H1 (cell line): ENCODE measurements around the gene GATA1. TPM values are rescaled to one million over a fixed set of nuclear protein-coding genes. Genes with fewer than 3 reads are reported as not detected.

Source experiments
- CTCF ChIA-PET: fragments of 300-600 bp; sonication (Branson Sonifier 250); formaldehyde crosslinking; loops from one replicate; lab custom pipeline; 2021; ENCODE audit not compliant: partially characterized antibody; lab: Charles Lee
- POLR2A ChIA-PET: fragments of 300-600 bp; sonication (Branson Sonifier 250); formaldehyde crosslinking; loops from one replicate; lab custom pipeline; 2021; ENCODE audit warnings: inconsistent platforms; ENCODE audit not compliant: partially characterized antibody; lab: Charles Lee
- DNase-seq, 2 experiments: peaks; one replicate each; pipeline versions ENCODE4 v3.0.0 to v3.0.0-alpha.2; 2010 to 2022; ENCODE audit warnings: low spot score in 2 of 2, low read depth in 1 of 2, mixed read lengths in 1 of 2
- FAIRE-seq: peaks from 2 replicates; lab custom pipeline; 2011; peaks lifted over from hg19 to GRCh38; lab: Jason Lieb, UNC
- H2AFZ ChIP-seq: 2 replicates; pipeline ENCODE4 v1.8.1; 2012; ENCODE audit warnings: low read length, inconsistent platforms
- H2AK5ac ChIP-seq: 2 replicates; pipeline ENCODE4 v1.6.1; 2013; ENCODE audit warnings: low read depth, low read length
- H2BK120ac ChIP-seq: replicated peaks from 2 replicates; pipeline ENCODE3; 2013; ENCODE audit warnings: low read depth, low read length, inconsistent platforms
- H2BK12ac ChIP-seq: 2 replicates; pipeline ENCODE4 v1.6.1; 2013; ENCODE audit warnings: low read depth, low read length
- H2BK15ac ChIP-seq: 2 replicates; pipeline ENCODE4 v1.6.1; 2013; ENCODE audit warnings: low read length
- H2BK20ac ChIP-seq: 2 replicates; pipeline ENCODE4 v1.6.1; 2013; ENCODE audit warnings: low read length
- H2BK5ac ChIP-seq: 2 replicates; pipeline ENCODE4 v1.6.1; 2013; ENCODE audit warnings: low read depth, low read length
- H3K14ac ChIP-seq: 2 replicates; pipeline ENCODE4 v1.6.1; 2013; ENCODE audit warnings: inconsistent platforms; ENCODE audit not compliant: insufficient read length
- H3K18ac ChIP-seq: 2 replicates; pipeline ENCODE4 v1.6.1; 2013; ENCODE audit warnings: low read length; ENCODE audit errors: extremely low read depth
- H3K23ac ChIP-seq: 2 replicates; pipeline ENCODE4 v1.6.1; 2013; ENCODE audit warnings: inconsistent platforms; ENCODE audit not compliant: insufficient read length
- H3K23me2 ChIP-seq: 2 replicates; pipeline ENCODE4 v1.6.1; 2013; ENCODE audit warnings: low read depth, low read length
- H3K27ac ChIP-seq: 2 replicates; pipeline ENCODE4 v1.6.1; 2011; ENCODE audit warnings: low read depth, low read length, inconsistent platforms
- H3K27me3 ChIP-seq, 4 experiments: replicated peaks in 1 of 4; 1 replicate in 1 of 4; 2 replicates in 3 of 4; pipeline versions ENCODE4 v1.6.1 to v1.8.1; 2011 to 2013; ENCODE audit warnings: low read length in 3 of 4, mild to moderate bottlenecking in 3 of 4, inconsistent platforms in 2 of 4, mixed read lengths in 2 of 4, moderate library complexity in 1 of 4; ENCODE audit not compliant: control insufficient read depth in 3 of 4, insufficient read depth in 3 of 4; ENCODE audit errors: extremely low read depth in 1 of 4
- H3K36me3 ChIP-seq, 4 experiments: 2 replicates each; pipeline versions ENCODE4 v1.6.1 to v1.8.1; 2011 to 2013; ENCODE audit warnings: mild to moderate bottlenecking in 4 of 4, low read length in 3 of 4, moderate library complexity in 2 of 4, control low read depth in 1 of 4, inconsistent platforms in 1 of 4; ENCODE audit not compliant: insufficient read depth in 4 of 4, control insufficient read depth in 2 of 4
- H3K4ac ChIP-seq: replicated peaks from 2 replicates; pipeline ENCODE3; 2013; ENCODE audit warnings: low read length, low read depth, mixed read lengths, inconsistent platforms; ENCODE audit not compliant: insufficient read length
- H3K4me1 ChIP-seq, 4 experiments: replicated peaks in 1 of 4; 1 replicate in 1 of 4; 2 replicates in 3 of 4; pipeline versions ENCODE4 v1.6.1 to v1.8.1; 2011 to 2013; ENCODE audit warnings: low read length in 3 of 4, inconsistent platforms in 2 of 4, mixed read lengths in 1 of 4; ENCODE audit not compliant: insufficient read depth in 4 of 4, control insufficient read depth in 3 of 4
- H3K4me2 ChIP-seq, 2 experiments: 2 replicates each; pipeline versions ENCODE4 v1.6.1 to v1.8.1; 2011 to 2013; ENCODE audit warnings: low read depth in 2 of 2, low read length in 2 of 2, control low read depth in 1 of 2, inconsistent platforms in 1 of 2, mild to moderate bottlenecking in 1 of 2; ENCODE audit not compliant: insufficient read depth in 1 of 2
- H3K4me3 ChIP-seq, 4 experiments: fragments of 200-600, 300-600 bp in 1 of 4; sonication (generic), shearing (Covaris generic), sonication (Bioruptor Twin) in 1 of 4; 2 replicates each; pipeline versions ENCODE4 v1.5.1 to v1.8.1; 2011 to 2016; ENCODE audit warnings: low read length in 4 of 4, low read depth in 3 of 4, control low read depth in 2 of 4, inconsistent platforms in 2 of 4, mild to moderate bottlenecking in 2 of 4, mixed read lengths in 1 of 4, moderate library complexity in 1 of 4; ENCODE audit not compliant: insufficient read depth in 2 of 4; ENCODE audit errors: extremely low read depth in 1 of 4
- H3K56ac ChIP-seq: replicated peaks from 2 replicates; pipeline ENCODE3; 2013; ENCODE audit warnings: low read depth, mild to moderate bottlenecking, mixed read lengths, low read length, inconsistent platforms; ENCODE audit not compliant: insufficient read length
- H3K79me1 ChIP-seq: 2 replicates; pipeline ENCODE4 v1.6.1; 2013; ENCODE audit warnings: low read depth, low read length, control low read depth
- H3K79me2 ChIP-seq, 2 experiments: 2 replicates each; pipeline versions ENCODE4 v1.6.1 to v1.8.1; 2012 to 2013; ENCODE audit warnings: low read length in 2 of 2, mild to moderate bottlenecking in 2 of 2, inconsistent platforms in 1 of 2; ENCODE audit not compliant: insufficient read depth in 2 of 2, control insufficient read depth in 1 of 2
- H3K9ac ChIP-seq, 4 experiments: replicated peaks in 1 of 4; 1 replicate in 1 of 4; 2 replicates in 3 of 4; pipeline versions ENCODE4 v1.6.1 to v1.8.1; 2011 to 2013; ENCODE audit warnings: low read depth in 3 of 4, low read length in 3 of 4, control low read depth in 2 of 4, mild to moderate bottlenecking in 2 of 4, moderate library complexity in 2 of 4, inconsistent platforms in 1 of 4; ENCODE audit errors: extremely low read depth in 1 of 4
- H3K9me3 ChIP-seq, 2 experiments: 2 replicates each; pipeline versions ENCODE4 v1.6.1 to v1.8.1; 2012 to 2013; ENCODE audit warnings: mild to moderate bottlenecking in 2 of 2, moderate library complexity in 2 of 2, control low read depth in 1 of 2, inconsistent platforms in 1 of 2, low read depth in 1 of 2, low read length in 1 of 2, mixed read lengths in 1 of 2; ENCODE audit not compliant: insufficient read depth in 2 of 2
- H4K20me1 ChIP-seq, 2 experiments: replicated peaks in 1 of 2; 2 replicates each; pipeline versions ENCODE3 to v1.8.1; 2011 to 2013; ENCODE audit warnings: inconsistent platforms in 2 of 2, low read length in 2 of 2, mild to moderate bottlenecking in 1 of 2; ENCODE audit not compliant: insufficient read depth in 2 of 2, control insufficient read depth in 1 of 2
- H4K5ac ChIP-seq: 2 replicates; pipeline ENCODE4 v1.6.1; 2013; ENCODE audit warnings: low read length, low read depth, mixed read lengths, inconsistent platforms; ENCODE audit not compliant: insufficient read length
- H4K8ac ChIP-seq: 2 replicates; pipeline ENCODE4 v1.8.0; 2013; ENCODE audit warnings: mild to moderate bottlenecking, moderate library complexity, low read length, inconsistent platforms; ENCODE audit not compliant: insufficient read depth; ENCODE audit errors: extremely low read depth
- H4K91ac ChIP-seq: replicated peaks from 2 replicates; pipeline ENCODE3; 2013; ENCODE audit warnings: low read length, mixed read lengths, inconsistent platforms; ENCODE audit not compliant: insufficient read length
- CHD2 ChIP-seq: IDR thresholded peaks from 2 replicates; pipeline ENCODE4 v1.6.1; 2012; ENCODE audit warnings: low read length, improper control_type of control experiment
- CREB1 ChIP-seq: IDR thresholded peaks from 2 replicates; pipeline ENCODE4 v1.6.1; 2012; ENCODE audit warnings: inconsistent platforms
- EGR1 ChIP-seq: IDR thresholded peaks from 2 replicates; pipeline ENCODE4 v1.6.1; 2011; ENCODE audit warnings: low read depth, low read length, borderline replicate concordance
- KDM1A ChIP-seq: fragments of 200-600, 300-600 bp; sonication (generic); IDR thresholded peaks from 2 replicates; pipeline ENCODE4 v1.7.1; 2016; ENCODE audit warnings: mild to moderate bottlenecking, low read length, borderline replicate concordance
- NRF1 ChIP-seq: IDR thresholded peaks from 2 replicates; pipeline ENCODE4 v1.6.1; 2011; ENCODE audit warnings: mild to moderate bottlenecking, low read depth, low read length, improper control_type of control experiment
- PHF8 ChIP-seq: fragments of 200-600 bp; sonication (generic); conservative IDR thresholded peaks from 2 replicates; pipeline ENCODE4 v1.7.1; 2012; ENCODE audit warnings: low read depth, mild to moderate bottlenecking, inconsistent platforms, low read length, moderate library complexity
- RBBP5 ChIP-seq: IDR thresholded peaks from 2 replicates; pipeline ENCODE4 v1.7.1; 2012; ENCODE audit warnings: low read depth, mild to moderate bottlenecking, inconsistent platforms, low read length, moderate library complexity, borderline replicate concordance
- RXRA ChIP-seq: IDR thresholded peaks from 2 replicates; pipeline ENCODE4 v1.6.1; 2011; ENCODE audit warnings: low read depth, mild to moderate bottlenecking, low read length, moderate library complexity; ENCODE audit not compliant: insufficient read depth
- SRF ChIP-seq: IDR thresholded peaks from 2 replicates; pipeline ENCODE4 v1.6.1; 2011; ENCODE audit warnings: mild to moderate bottlenecking, low read depth, low read length, moderate library complexity
- TEAD4 ChIP-seq: IDR thresholded peaks from 2 replicates; pipeline ENCODE4 v1.6.1; 2012; ENCODE audit warnings: low read depth, low read length, inconsistent platforms, mixed read lengths
- WGBS, 2 experiments: shearing (Covaris generic) in 1 of 2; methylation state at CpG; one replicate each; pipeline versions ENCODE4 v1.1.6 to v1.1.7; 2013 to 2015; ENCODE audit warnings: low lambda C conversion rate in 2 of 2, mixed read lengths in 2 of 2, inconsistent platforms in 1 of 2, low coverage in 1 of 2, missing lambda C conversion rate in 1 of 2; ENCODE audit not compliant: insufficient replicate concordance in 2 of 2, insufficient coverage in 1 of 2, insufficient read length in 1 of 2; ENCODE audit errors: extremely low coverage in 1 of 2, missing lambda C conversion rate in 1 of 2; 5-methylcytosine and 5-hydroxymethylcytosine counted together
- polyA plus RNA-seq, 7 experiments: library from polyadenylated mRNA; depleted of rRNA in 3 of 7; stranded (reverse) in 5 of 7; unstranded in 2 of 7; fragments of >200 nt in 5 of 7; fragments of 200-250 nt in 2 of 7; gene quantifications; 1 replicate in 5 of 7; 2 replicates in 1 of 7; 4 replicates in 1 of 7; pipeline versions ENCODE4 v1.2.1 to v1.2.3, GENCODE V29; 2011 to 2013; ENCODE audit warnings: missing spikeins in 2 of 7, mixed read lengths in 2 of 7
- total RNA-seq: library from RNA; stranded (reverse); fragmentation: NEBNext Ultra II Directional; extraction: Animal tissue kit (Norgen Biotek cat#: 25700); gene quantifications from 2 replicates; pipeline ENCODE4 v1.2.1, GENCODE V29; 2021
- TF ChIP-seq, protein P1 (sequence below): IDR thresholded peaks from 2 replicates; pipeline ENCODE4 v1.6.1; 2011; ENCODE audit warnings: low read length, improper control_type of control experiment

Gene GATA1
- total and polyA plus RNA-seq, 2 of the 8 experiments (the other 6 are each of a cell fraction or from before 2014, with no cell fraction given), result 0.05 TPM; not detected in 1

- ChIA-PET POLR2A (interaction anchor here (1.0 to 2.2 kb wide), 2 partner anchors 9 to 12 kb away, joined by 4 to 8 read pairs; partner anchors contain the start of gene ERAS), CTCF (no interaction called here)
- no peak overlapping the region for H3K4me2 ChIP-seq
- no peaks in the 10 kb centered on the region for H3K4me1 ChIP-seq
- H2BK15ac ChIP-seq, result no peak overlapping the region
- H3K14ac ChIP-seq, result no peak overlapping the region
- no peaks in the 10 kb centered on the region for H3K9me3 ChIP-seq
- no peak overlapping the region for H4K8ac ChIP-seq
- no peak overlapping the region for H2AK5ac ChIP-seq
- no peak overlapping the region for H2AFZ ChIP-seq
- H3K4ac ChIP-seq, result no peak overlapping the region
- H3K9ac ChIP-seq, result no peak overlapping the region
- no peak overlapping the region for H3K23ac ChIP-seq
- DNase-seq (no peak), FAIRE-seq (no peak)
- H4K20me1 ChIP-seq, result peaks cover 0 to 2% of the 10 kb centered on the region in 2 experiments
- 0 out of 8 replicates have a peak, but pooled peaks cover 0 to 3% (median 0%) of the 10 kb centered on the region in 4 experiments for H3K36me3 ChIP-seq
- no peaks in the 10 kb centered on the region for H3K23me2 ChIP-seq
- no peak overlapping the region for H4K91ac ChIP-seq
- H2BK120ac ChIP-seq, result no peak overlapping the region
- WGBS, 2 experiments, result 89% methylated on average over 3 of the region's 8 CpGs; no CpG with 5 or more reads in 1 of the 2 experiments
- no peak overlapping the region for H4K5ac ChIP-seq
- TF ChIP-seq NRF1, result no peak
- TF ChIP-seq CREB1, result no peak
- no peak for TF ChIP-seq RXRA
- no peak for TF ChIP-seq RBBP5
- no peak for TF ChIP-seq CHD2
- no peak for TF ChIP-seq KDM1A
- no peak for TF ChIP-seq EGR1
- no peak for TF ChIP-seq PHF8
- TF ChIP-seq TEAD4, result no peak
- no peak for TF ChIP-seq SRF
- TF ChIP-seq, protein P1, sequence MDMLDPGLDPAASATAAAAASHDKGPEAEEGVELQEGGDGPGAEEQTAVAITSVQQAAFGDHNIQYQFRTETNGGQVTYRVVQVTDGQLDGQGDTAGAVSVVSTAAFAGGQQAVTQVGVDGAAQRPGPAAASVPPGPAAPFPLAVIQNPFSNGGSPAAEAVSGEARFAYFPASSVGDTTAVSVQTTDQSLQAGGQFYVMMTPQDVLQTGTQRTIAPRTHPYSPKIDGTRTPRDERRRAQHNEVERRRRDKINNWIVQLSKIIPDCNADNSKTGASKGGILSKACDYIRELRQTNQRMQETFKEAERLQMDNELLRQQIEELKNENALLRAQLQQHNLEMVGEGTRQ, result no peak
- no peaks in the 10 kb centered on the region for H3K79me1 ChIP-seq
- no peak overlapping the region for H3K4me3 ChIP-seq
- no peak overlapping the region for H2BK12ac ChIP-seq
- H3K27me3 ChIP-seq, result no peaks in the 10 kb centered on the region
- no peak overlapping the region for H2BK5ac ChIP-seq
- H3K18ac ChIP-seq, result no peak overlapping the region
- H3K79me2 ChIP-seq, result no peaks in the 10 kb centered on the region
- H3K56ac ChIP-seq, result no peak overlapping the region
- no peak overlapping the region for H2BK20ac ChIP-seq
- H3K27ac ChIP-seq, result no peak overlapping the region
Measured at GRCh38 chrX:48814722-48815121, 28.3 kb downstream of the GATA1 start.
